ENCODE results near the gene TNNI3K.

TNNI3K gene

GRCh38 chr1:74504125-74504932, 269.1 kb downstream of the TNNI3K start:
- peak; percentile 36 for DNase-seq (ENCODE audit: low read depth)

GRCh38 chr1:74504933-74505512, 269.8 kb downstream of the TNNI3K start:
- peak; percentile 1 for DNase-seq (ENCODE audit: low read depth)

- no peak for DNase-seq (ENCODE audit: low read depth)
Measured at GRCh38 chr1:74505928-74506710, 270.9 kb downstream of the TNNI3K start.

- DNase-seq (ENCODE audit: low read depth): no peak
Measured at GRCh38 chr1:74508449-74508848, 273.3 kb downstream of the TNNI3K start.

- no peak for DNase-seq (ENCODE audit: low read depth)
Measured at GRCh38 chr1:74512170-74512915, 277.2 kb downstream of the TNNI3K start, which contains the start of gene LRRC53. LRRC53 (minus strand) TSS chr1:74512611; CDS start chr1:74483349, 29,262 bp downstream.

GRCh38 chr1:74513411-74514300, 278.5 kb downstream of the TNNI3K start:
- DNase-seq (ENCODE audit: low read depth): peak; percentile 1

GRCh38 chr1:74517599-74518051, 282.4 kb downstream of the TNNI3K start:
- DNase-seq (ENCODE audit: low read depth): no peak

GRCh38 chr1:74522148-74522547, 287.0 kb downstream of the TNNI3K start:
- no peak for DNase-seq (ENCODE audit: low read depth)

- no peak for DNase-seq (ENCODE audit: low read depth)
Measured at GRCh38 chr1:74523873-74524480, 288.8 kb downstream of the TNNI3K start.

GRCh38 chr1:74526708-74527107, 291.5 kb downstream of the TNNI3K start:
- DNase-seq (ENCODE audit: low read depth): no peak

GRCh38 chr1:74528123-74528522, 292.9 kb downstream of the TNNI3K start:
- no peak for DNase-seq (ENCODE audit: low read depth)

GRCh38 chr1:74530892-74531291, 295.7 kb downstream of the TNNI3K start:
- DNase-seq (ENCODE audit: low read depth): no peak

- no peak for DNase-seq (ENCODE audit: low read depth)
Measured at GRCh38 chr1:74531796-74532195, 296.6 kb downstream of the TNNI3K start.

- DNase-seq (ENCODE audit: low read depth): peak; percentile 2
Measured at GRCh38 chr1:74534241-74534640, 299.1 kb downstream of the TNNI3K start.

- no peak for DNase-seq (ENCODE audit: low read depth)
Measured at GRCh38 chr1:74545821-74546220, 310.6 kb downstream of the TNNI3K start.

GRCh38 chr1:74548961-74549750, 314.0 kb downstream of the TNNI3K start:
- DNase-seq (ENCODE audit: low read depth): no peak

- DNase-seq (ENCODE audit: low read depth): no peak
Measured at GRCh38 chr1:74549932-74550331, 314.7 kb downstream of the TNNI3K start.

GRCh38 chr1:74570797-74571492, 335.8 kb downstream of the TNNI3K start:
- no peak for DNase-seq (ENCODE audit: low read depth)

GRCh38 chr1:74571493-74571800, 336.3 kb downstream of the TNNI3K start:
- DNase-seq (ENCODE audit: low read depth): no peak
